Measurements from ENCODE around the gene PIP5K1C.
"Not testable (repeated sequence)": the region's sequence is repeated elsewhere in the genome, so short reads cannot be mapped to it uniquely, and the experiment has no call there.

The PIP5K1C gene

GRCh38 chr19:3653865-3654513 is 46.3 kb downstream of the PIP5K1C start:
- no peak overlapping the region for H3K4me3 ChIP-seq (replicated peaks; ENCODE audit: low read depth, low read length)
- TF ChIP-seq CTCF (IDR thresholded peaks at IDR 0.05; ENCODE audit: low read length, missing control alignments), result peak; percentile 9
- DNase-seq (ENCODE audit: low read depth), result no peak

- TF ChIP-seq CTCF (IDR thresholded peaks at IDR 0.05; ENCODE audit: low read length, missing control alignments), result no peak
- no peak overlapping the region for H3K4me3 ChIP-seq (replicated peaks; ENCODE audit: low read depth, low read length)
- no peak for DNase-seq (ENCODE audit: low read depth)
These were observed 47.0 kb downstream of the PIP5K1C start for GRCh38 chr19:3653081-3653795.

- TF ChIP-seq CTCF (IDR thresholded peaks at IDR 0.05; ENCODE audit: low read length, missing control alignments), result no peak
- DNase-seq (ENCODE audit: low read depth), result no peak
- no peak overlapping the region for H3K4me3 ChIP-seq (replicated peaks; ENCODE audit: low read depth, low read length)
These were observed 47.8 kb downstream of the PIP5K1C start for GRCh38 chr19:3652422-3652821.

GRCh38 chr19:3651684-3652083 is 48.6 kb downstream of the PIP5K1C start:
- no peak for TF ChIP-seq CTCF (IDR thresholded peaks at IDR 0.05; ENCODE audit: low read length, missing control alignments)
- no peak overlapping the region for H3K4me3 ChIP-seq (replicated peaks; ENCODE audit: low read depth, low read length)
- DNase-seq (ENCODE audit: low read depth), result no peak

- H3K4me3 ChIP-seq (replicated peaks; ENCODE audit: low read depth, low read length), result no peak overlapping the region
- TF ChIP-seq CTCF (IDR thresholded peaks at IDR 0.05; ENCODE audit: low read length, missing control alignments), result no peak
These were observed 50.4 kb downstream of the PIP5K1C start for GRCh38 chr19:3649888-3650287.

GRCh38 chr19:3648037-3648905 is 52.0 kb downstream of the PIP5K1C start:
- TF ChIP-seq CTCF (IDR thresholded peaks at IDR 0.05; ENCODE audit: low read length, missing control alignments), result no peak
- H3K4me3 ChIP-seq (replicated peaks; ENCODE audit: low read depth, low read length), result no peak overlapping the region
- no peak for DNase-seq (ENCODE audit: low read depth)

More at GRCh38 chr19:3649888-3650287, 50.4 kb downstream of the PIP5K1C start:
- no peak for DNase-seq (ENCODE audit: low read depth)

- H3K4me3 ChIP-seq (replicated peaks; ENCODE audit: low read depth, low read length); DNase-seq (ENCODE audit: low read depth): not testable (repeated sequence)
These were observed 53.2 kb downstream of the PIP5K1C start for GRCh38 chr19:3647102-3647501.
